HAP-1 (cell line): Measurements from ENCODE around the gene PDE1C.

ENCODE experiments used
- DNase-seq, 2 experiments: peaks; one replicate each; pipeline ENCODE4 v3.0.0-alpha.2; 2016 to 2020; ENCODE audit warnings: low spot score in 2 of 2
- H3K27me3 ChIP-seq: fragments of 250-450 bp; sonication (Bioruptor Pico); 2 replicates; pipeline ENCODE4 v1.5.1; 2020; ENCODE audit warnings: low read depth, mild to moderate bottlenecking, moderate library complexity
- H3K36me3 ChIP-seq: fragments of 250-450 bp; sonication (Bioruptor Pico); replicated peaks from 2 replicates; pipeline ENCODE4 v1.5.1; 2020; ENCODE audit warnings: mild to moderate bottlenecking
- H3K4me1 ChIP-seq: fragments of 250-450 bp; sonication (Bioruptor Pico); 2 replicates; pipeline ENCODE4 v1.5.1; 2020; ENCODE audit warnings: mild to moderate bottlenecking
- H3K4me3 ChIP-seq: fragments of 250-450 bp; sonication (Bioruptor Pico); 2 replicates; pipeline ENCODE4 v1.5.1; 2020; ENCODE audit warnings: mild to moderate bottlenecking, moderate library complexity
- H3K9me3 ChIP-seq: fragments of 250-450 bp; sonication (Bioruptor Pico); 2 replicates; pipeline ENCODE4 v1.5.1; 2020; ENCODE audit warnings: mild to moderate bottlenecking, moderate library complexity
- in situ Hi-C: fragments of 300-500 bp; cut with MboI; formaldehyde crosslinking; loops from 3 replicates; pipeline ENCODE4 v1.14.3; 2020; ENCODE audit warnings: low sequenced_read_pairs, inconsistent platforms, mixed read lengths

PDE1C gene

GRCh38 chr7:31890766-31891165 is 179.4 kb downstream of the PDE1C start:
- in situ Hi-C loops, result no loop called here
- DNase-seq, result no peak
- no peaks in the 10 kb centered on the region for H3K9me3 ChIP-seq
- no peaks in the 10 kb centered on the region for H3K27me3 ChIP-seq
- H3K36me3 ChIP-seq, result no peaks in the 10 kb centered on the region
- no peaks in the 10 kb centered on the region for H3K4me1 ChIP-seq
- no peak overlapping the region for H3K4me3 ChIP-seq

GRCh38 chr7:31890198-31890597 is 180.0 kb downstream of the PDE1C start:
- H3K4me3 ChIP-seq, result no peak overlapping the region
- no peaks in the 10 kb centered on the region for H3K27me3 ChIP-seq
- no peaks in the 10 kb centered on the region for H3K4me1 ChIP-seq
- H3K9me3 ChIP-seq, result no peaks in the 10 kb centered on the region
- no peak for DNase-seq
- no peaks in the 10 kb centered on the region for H3K36me3 ChIP-seq
- in situ Hi-C loops, result no loop called here

- no peaks in the 10 kb centered on the region for H3K9me3 ChIP-seq
- no peaks in the 10 kb centered on the region for H3K27me3 ChIP-seq
- no peaks in the 10 kb centered on the region for H3K4me1 ChIP-seq
- H3K36me3 ChIP-seq, result no peaks in the 10 kb centered on the region
- no peak overlapping the region for H3K4me3 ChIP-seq
- in situ Hi-C loops, result no loop called here
- no peak for DNase-seq
These were observed 183.2 kb downstream of the PDE1C start for GRCh38 chr7:31887006-31887405.

- Histone ChIP-seq H3K36me3 (no peaks in the 10 kb centered on the region), H3K27me3 (no peaks in the 10 kb centered on the region), H3K9me3 (no peaks in the 10 kb centered on the region), H3K4me3 (no peak overlapping the region), H3K4me1 (no peaks in the 10 kb centered on the region)
- in situ Hi-C loops, result no loop called here
- DNase-seq, result no peak
These were observed 185.0 kb downstream of the PDE1C start for GRCh38 chr7:31885171-31885570.

- in situ Hi-C loops, result no loop called here
- H3K36me3 ChIP-seq, result no peaks in the 10 kb centered on the region
- no peaks in the 10 kb centered on the region for H3K27me3 ChIP-seq
- H3K4me3 ChIP-seq, result no peak overlapping the region
- H3K4me1 ChIP-seq, result no peaks in the 10 kb centered on the region
- H3K9me3 ChIP-seq, result no peaks in the 10 kb centered on the region
- DNase-seq, result no peak
These were observed 186.4 kb downstream of the PDE1C start for GRCh38 chr7:31883761-31884164.

- Histone ChIP-seq H3K27me3 (no peaks in the 10 kb centered on the region), H3K9me3 (no peaks in the 10 kb centered on the region), H3K4me1 (no peaks in the 10 kb centered on the region), H3K36me3 (no peaks in the 10 kb centered on the region), H3K4me3 (no peak overlapping the region)
- DNase-seq, result no peak
- in situ Hi-C loops, result no loop called here
These were observed 188.0 kb downstream of the PDE1C start for GRCh38 chr7:31882187-31882586.

- H3K27me3 ChIP-seq, result no peaks in the 10 kb centered on the region
- DNase-seq, result no peak
- no peaks in the 10 kb centered on the region for H3K4me1 ChIP-seq
- H3K4me3 ChIP-seq, result no peak overlapping the region
- H3K36me3 ChIP-seq, result no peaks in the 10 kb centered on the region
- no peaks in the 10 kb centered on the region for H3K9me3 ChIP-seq
- in situ Hi-C loops, result no loop called here
These were observed 191.3 kb downstream of the PDE1C start for GRCh38 chr7:31878875-31879274.

- in situ Hi-C loops, result no loop called here
- H3K4me1 ChIP-seq, result no peaks in the 10 kb centered on the region
- no peak for DNase-seq
- H3K9me3 ChIP-seq, result no peaks in the 10 kb centered on the region
- no peaks in the 10 kb centered on the region for H3K36me3 ChIP-seq
- H3K4me3 ChIP-seq, result no peak overlapping the region
- H3K27me3 ChIP-seq, result no peaks in the 10 kb centered on the region
These were observed 194.8 kb downstream of the PDE1C start for GRCh38 chr7:31875424-31875823.

GRCh38 chr7:31874631-31875386 is 195.4 kb downstream of the PDE1C start:
- no peaks in the 10 kb centered on the region for H3K36me3 ChIP-seq
- DNase-seq, result no peak
- no peaks in the 10 kb centered on the region for H3K9me3 ChIP-seq
- H3K27me3 ChIP-seq, result no peaks in the 10 kb centered on the region
- H3K4me1 ChIP-seq, result no peaks in the 10 kb centered on the region
- in situ Hi-C loops, result no loop called here
- no peak overlapping the region for H3K4me3 ChIP-seq

- no peak for DNase-seq
- Histone ChIP-seq H3K36me3 (no peaks in the 10 kb centered on the region), H3K9me3 (no peaks in the 10 kb centered on the region), H3K27me3 (no peaks in the 10 kb centered on the region), H3K4me1 (no peaks in the 10 kb centered on the region), H3K4me3 (no peak overlapping the region)
- in situ Hi-C loops, result no loop called here
These were observed 196.2 kb downstream of the PDE1C start for GRCh38 chr7:31873816-31874597.

- no peaks in the 10 kb centered on the region for H3K27me3 ChIP-seq
- no peak overlapping the region for H3K4me3 ChIP-seq
- no peak for DNase-seq
- H3K36me3 ChIP-seq, result no peaks in the 10 kb centered on the region
- no peaks in the 10 kb centered on the region for H3K4me1 ChIP-seq
- in situ Hi-C loops, result no loop called here
- H3K9me3 ChIP-seq, result no peaks in the 10 kb centered on the region
These were observed 197.4 kb downstream of the PDE1C start for GRCh38 chr7:31872545-31873370.

- in situ Hi-C loops, result no loop called here
These were observed 205.6 kb downstream of the PDE1C start for GRCh38 chr7:31864646-31865045.

GRCh38 chr7:31860925-31861324 is 209.3 kb downstream of the PDE1C start:
- Histone ChIP-seq H3K36me3 (no peaks in the 10 kb centered on the region), H3K9me3 (no peaks in the 10 kb centered on the region), H3K4me3 (no peak overlapping the region), H3K27me3 (no peaks in the 10 kb centered on the region), H3K4me1 (no peaks in the 10 kb centered on the region)
- no peak for DNase-seq
- in situ Hi-C loops, result no loop called here

More at GRCh38 chr7:31864646-31865045, 205.6 kb downstream of the PDE1C start:
- no peak for DNase-seq
- no peaks in the 10 kb centered on the region for H3K9me3 ChIP-seq
- H3K4me1 ChIP-seq, result no peaks in the 10 kb centered on the region
- no peak overlapping the region for H3K4me3 ChIP-seq
- H3K27me3 ChIP-seq, result no peaks in the 10 kb centered on the region
- no peaks in the 10 kb centered on the region for H3K36me3 ChIP-seq

- no peak for DNase-seq
- Histone ChIP-seq H3K36me3 (no peaks in the 10 kb centered on the region), H3K27me3 (no peaks in the 10 kb centered on the region), H3K4me3 (no peak overlapping the region), H3K4me1 (no peaks in the 10 kb centered on the region), H3K9me3 (no peaks in the 10 kb centered on the region)
- in situ Hi-C loops, result no loop called here
These were observed 212.2 kb downstream of the PDE1C start for GRCh38 chr7:31858055-31858454.
